Prostate gland (tissue), 2 donors: ENCODE measurements around the gene EPHA1.

Experiments
- CTCF ChIP-seq, 4 experiments: fragments of 200-600 bp in 2 of 4; fragments of 450-650 bp in 2 of 4; sonication (generic) in 2 of 4; IDR thresholded peaks; 1 replicate in 3 of 4; 2 replicates in 1 of 4; pipeline ENCODE4 v1.5.1; 2016 to 2019; ENCODE audit warnings: antibody characterized with exemption in 4 of 4, mild to moderate bottlenecking in 2 of 4, moderate library complexity in 2 of 4
- POLR2A ChIP-seq: fragments of 450-650 bp; IDR thresholded peaks from one replicate; pipeline ENCODE4 v1.6.1; 2016; ENCODE audit warnings: antibody characterized with exemption, mild to moderate bottlenecking

GRCh38 chr7:143361552-143362130 lies 47.0 kb downstream of the EPHA1 start:
- TF ChIP-seq CTCF (IDR thresholded peaks at IDR 0.05) (no peak), POLR2A (no peak)
